Activated naive CD4-positive, alpha-beta T cell treated with anti-CD3 and anti-CD28 coated beads, Interleukin-2, amount 50 U/mL, for 72 hours (primary cell): ENCODE data around the gene RPL29. TPM values are rescaled to one million over a fixed set of nuclear protein-coding genes. Genes with fewer than 3 reads are reported as not detected.
"Not testable (repeated sequence)": the region's sequence is repeated elsewhere in the genome, so short reads cannot be mapped to it uniquely, and the experiment has no call there.

ENCODE experiments used
- ATAC-seq, 2 donors: fragments of 150-1000 bp; cut with Tn5 transposase; 2 replicates each; pipeline ENCODE4 v1.10.0; 2021; ENCODE audit warnings: mild to moderate bottlenecking in 2 of 2, moderate library complexity in 2 of 2
- DNase-seq, 2 donors: peaks; one replicate each; pipeline ENCODE4 v3.0.0; 2021 to 2022; ENCODE audit warnings: low spot score in 2 of 2
- H3K27ac Mint-ChIP-seq, 2 donors: one replicate each; pipeline ENCODE4 v1.8.0; 2022; ENCODE audit warnings: mild to moderate bottlenecking in 2 of 2, mixed read lengths in 2 of 2
- H3K36me3 Mint-ChIP-seq, 2 donors: one replicate each; pipeline ENCODE4 v1.8.0; 2022; ENCODE audit warnings: mixed read lengths in 2 of 2
- H3K9me3 Mint-ChIP-seq, 2 donors: one replicate each; pipeline ENCODE4 v1.8.0; 2022; ENCODE audit warnings: mixed read lengths in 2 of 2
- total RNA-seq, 2 donors: library from RNA; stranded (reverse); gene quantifications; one replicate each; pipeline ENCODE4 v1.2.3, GENCODE V29; 2022

RPL29 gene
- total RNA-seq, 2 donors from 2014 or later, result 1,489 to 1,761 TPM

GRCh38 chr3:51997935-51998596 is 2.4 kb upstream of the RPL29 start:
- ATAC-seq, result no peak
- Mint-ChIP-seq H3K36me3 (peaks cover 24 to 29% of the 10 kb centered on the region in 2 donors), H3K9me3 (no peaks in the 10 kb centered on the region), H3K27ac (peak overlapping the region in 1 of 2 donors; percentile 16)
- DNase-seq, result no peak

DNA sequence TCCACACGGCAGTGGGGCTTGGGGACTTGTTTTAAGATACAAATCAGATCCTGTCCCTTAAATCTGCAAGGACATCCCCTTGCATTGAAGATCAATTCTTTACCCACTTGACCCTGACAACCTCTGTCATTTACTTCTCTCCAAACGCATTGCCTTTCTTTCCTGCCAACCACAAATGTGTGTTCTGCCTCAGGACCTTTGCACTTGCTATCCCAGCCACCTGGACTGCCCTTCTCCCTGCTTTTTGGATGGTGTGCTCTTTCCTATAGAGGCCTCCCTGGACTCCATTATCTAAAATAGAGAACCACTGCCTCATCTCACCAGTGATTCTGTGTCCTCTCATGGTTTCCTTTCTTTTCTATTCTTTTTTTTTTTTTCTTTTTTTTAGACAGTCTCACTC is 1.5 kb upstream of the RPL29 start:
- ATAC-seq (no peak), DNase-seq (no peak)
- peaks cover 30 to 38% of the 10 kb centered on the region in 2 donors for H3K36me3 Mint-ChIP-seq
- no peaks in the 10 kb centered on the region for H3K9me3 Mint-ChIP-seq
- H3K27ac Mint-ChIP-seq, result no peak overlapping the region

DNA sequence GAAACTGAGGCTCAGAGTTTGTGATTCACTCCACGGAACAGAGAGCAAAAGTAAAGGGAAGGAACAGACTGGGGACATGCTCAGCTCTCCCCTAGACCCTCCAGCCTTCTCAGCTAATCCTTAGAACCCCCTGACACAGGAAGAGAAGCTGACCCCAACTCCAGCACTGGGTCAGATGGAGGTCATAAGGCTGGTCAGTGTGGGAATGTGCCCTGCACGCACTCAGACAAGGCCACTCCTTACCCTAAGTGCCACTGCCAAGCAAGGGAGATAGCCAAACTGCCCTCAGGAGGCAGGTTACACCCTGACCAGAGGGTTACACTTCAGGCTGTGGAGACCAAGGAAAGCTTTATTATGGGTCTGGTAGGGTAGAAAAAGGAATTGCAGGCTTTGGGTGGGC is 1.2 kb downstream of the RPL29 start:
- Mint-ChIP-seq H3K27ac (peak overlapping the region; percentile 98 to 100), H3K36me3 (peaks cover 30 to 43% of the 10 kb centered on the region in 2 donors), H3K9me3 (no peaks in the 10 kb centered on the region)
- no peak for ATAC-seq
- no peak for DNase-seq

DNA sequence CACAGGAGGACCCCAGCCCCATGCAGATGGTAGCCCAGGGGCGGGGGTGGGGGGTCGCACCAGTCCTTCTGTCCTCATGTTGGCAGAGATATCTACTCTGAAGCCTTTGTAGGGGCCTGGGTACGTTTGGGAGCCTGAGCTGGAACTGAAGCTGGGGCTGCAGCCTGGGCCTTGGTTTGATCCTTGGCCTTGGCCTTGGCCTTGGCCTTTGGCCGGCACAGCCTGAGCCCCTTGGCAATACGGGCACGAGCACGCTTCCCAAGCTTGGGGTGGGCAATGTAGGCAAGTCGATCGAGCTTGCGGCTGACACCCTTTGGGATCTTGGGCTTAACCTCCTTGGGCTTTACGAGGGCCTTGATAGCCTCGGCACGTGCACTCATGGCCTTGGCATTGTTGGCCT is 2.0 kb downstream of the RPL29 start:
- peaks cover 30 to 43% of the 10 kb centered on the region in 2 donors for H3K36me3 Mint-ChIP-seq
- not testable (repeated sequence) for ATAC-seq, DNase-seq, H3K9me3 Mint-ChIP-seq
- H3K27ac Mint-ChIP-seq, result peak overlapping the region; percentile 98 to 100

DNA sequence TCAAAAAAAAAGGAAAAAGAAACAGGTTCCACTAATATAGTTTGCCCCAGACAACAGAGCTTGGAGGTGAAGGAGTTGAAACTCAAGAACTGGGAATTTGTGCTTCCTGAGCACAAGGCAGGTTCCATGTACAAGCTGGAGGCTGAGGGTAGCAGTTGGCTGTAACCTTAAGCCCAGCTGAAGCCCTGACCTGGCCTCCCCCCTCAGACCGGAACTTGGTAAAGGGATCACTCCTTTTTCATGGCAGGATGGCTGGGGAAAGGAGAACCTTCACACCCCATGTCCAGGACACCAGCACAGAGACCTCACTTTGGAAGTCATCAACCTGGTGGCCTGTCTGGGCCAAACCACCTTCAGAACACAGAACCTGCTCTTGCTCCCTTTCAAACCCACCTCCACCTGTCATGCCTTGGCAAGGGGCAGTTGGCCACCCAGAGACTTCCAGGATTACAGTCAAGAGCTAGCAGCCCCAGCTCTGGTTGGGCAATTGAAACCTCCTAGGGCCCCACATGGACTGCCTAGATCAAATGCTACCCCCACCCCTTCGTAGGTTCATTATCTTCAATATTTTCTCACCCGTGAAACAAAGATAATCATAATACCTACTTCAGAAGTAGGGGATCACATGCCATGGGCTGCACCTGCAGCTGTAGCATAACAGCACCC is 3.5 kb downstream of the RPL29 start:
- no peak for ATAC-seq
- H3K27ac Mint-ChIP-seq, result peak overlapping the region; percentile 38 to 84

DNA sequence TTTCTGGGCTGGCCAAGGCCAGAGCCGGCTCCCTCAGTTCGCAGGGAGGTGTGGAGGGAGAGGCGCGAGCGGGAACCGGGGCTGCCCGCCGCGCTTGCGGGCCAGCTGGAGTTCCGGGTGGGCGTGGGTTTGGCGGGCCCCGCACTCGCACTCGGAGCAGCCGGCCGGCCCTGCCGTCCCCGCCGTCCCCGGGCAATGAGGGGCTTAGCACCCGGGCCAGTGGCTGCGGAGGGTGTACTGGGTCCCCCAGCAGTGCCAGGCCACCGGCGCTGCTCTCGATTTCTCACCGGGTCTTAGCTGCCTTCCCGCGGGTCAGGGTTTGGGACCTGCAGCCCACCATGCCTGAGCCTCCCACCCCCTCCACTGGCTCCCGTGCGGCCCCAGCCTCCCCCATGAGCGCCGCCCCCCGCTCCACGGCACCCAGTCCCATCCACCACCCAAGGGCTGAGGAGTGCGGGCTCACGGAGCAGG is 5.2 kb downstream of the RPL29 start:
- not testable (repeated sequence) for H3K9me3 Mint-ChIP-seq, DNase-seq, ATAC-seq, H3K27ac Mint-ChIP-seq
- peaks cover 27 to 39% of the 10 kb centered on the region in 2 donors for H3K36me3 Mint-ChIP-seq

More for the DNA sequence above, 3.5 kb downstream of the RPL29 start:
- DNase-seq, result no peak
- H3K9me3 Mint-ChIP-seq, result no peaks in the 10 kb centered on the region
- peaks cover 30 to 43% of the 10 kb centered on the region in 2 donors for H3K36me3 Mint-ChIP-seq

DNA sequence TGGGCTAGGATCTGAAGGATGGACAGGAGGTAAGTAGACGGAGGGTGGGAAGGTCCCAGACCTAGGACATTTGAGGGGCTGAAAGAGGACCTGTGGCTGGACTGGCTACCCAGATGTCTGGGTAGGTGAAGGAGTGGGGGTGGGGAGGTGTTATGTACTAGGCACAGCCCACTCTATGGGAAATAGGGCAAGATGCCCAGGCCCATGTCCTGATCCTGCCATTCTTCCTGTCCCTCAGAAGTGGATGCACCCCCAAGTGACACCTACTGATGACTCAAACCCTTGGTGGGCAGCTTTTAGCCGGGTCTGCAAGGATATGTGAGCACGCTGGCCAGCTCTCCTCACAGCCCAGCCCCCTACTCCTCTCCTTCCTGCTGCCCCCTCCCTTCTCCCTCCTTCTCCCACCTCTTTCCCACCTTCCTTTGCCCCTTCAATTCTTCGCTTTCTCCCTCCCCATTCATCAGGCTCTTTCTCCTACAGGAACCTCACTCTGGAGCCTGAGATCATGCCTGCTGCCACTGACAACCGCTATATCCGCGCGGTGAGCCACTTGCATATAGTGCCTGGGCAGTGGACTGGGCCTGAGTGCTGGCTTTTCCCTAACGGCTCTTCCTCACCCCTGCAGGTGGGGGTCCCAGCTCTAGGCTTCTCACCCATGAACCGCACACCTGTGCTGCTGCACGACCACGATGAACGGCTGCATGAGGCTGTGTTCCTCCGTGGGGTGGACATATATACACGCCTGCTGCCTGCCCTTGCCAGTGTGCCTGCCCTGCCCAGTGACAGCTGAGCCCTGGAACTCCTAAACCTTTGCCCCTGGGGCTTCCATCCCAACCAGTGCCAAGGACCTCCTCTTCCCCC is 7.2 kb downstream of the RPL29 start:
- ATAC-seq, result peak; percentile 6 to 9
- H3K27ac Mint-ChIP-seq, result peak overlapping the region; percentile 18 to 90

DNA sequence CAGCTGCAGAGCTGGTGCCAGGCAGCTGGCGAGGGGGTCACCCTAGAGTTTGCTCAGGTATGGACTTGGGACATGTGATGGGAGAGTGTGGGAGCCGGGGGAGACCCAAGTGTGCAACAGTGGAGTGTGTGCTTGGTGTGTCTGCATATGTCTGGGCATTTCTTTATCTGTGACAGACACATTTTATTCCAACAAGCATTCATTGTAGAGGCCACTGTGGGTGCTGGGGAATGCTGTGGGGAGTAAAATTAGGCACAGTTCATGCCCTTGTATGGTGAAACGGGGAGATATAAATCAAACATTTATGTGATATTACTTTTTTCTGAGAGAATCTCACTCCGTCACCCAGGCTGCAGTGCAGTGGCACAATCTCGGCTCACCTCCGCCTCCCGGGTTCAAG is 8.1 kb downstream of the RPL29 start:
- ATAC-seq (no peak), DNase-seq (no peak)
- Mint-ChIP-seq H3K27ac (peak overlapping the region; percentile 18 to 79), H3K36me3 (peaks cover 4 to 10% of the 10 kb centered on the region in 2 donors), H3K9me3 (no peaks in the 10 kb centered on the region)

More for the DNA sequence above, 7.2 kb downstream of the RPL29 start:
- DNase-seq, result no peak
- Mint-ChIP-seq H3K9me3 (no peaks in the 10 kb centered on the region), H3K36me3 (peaks cover 7 to 19% of the 10 kb centered on the region in 2 donors)

DNA sequence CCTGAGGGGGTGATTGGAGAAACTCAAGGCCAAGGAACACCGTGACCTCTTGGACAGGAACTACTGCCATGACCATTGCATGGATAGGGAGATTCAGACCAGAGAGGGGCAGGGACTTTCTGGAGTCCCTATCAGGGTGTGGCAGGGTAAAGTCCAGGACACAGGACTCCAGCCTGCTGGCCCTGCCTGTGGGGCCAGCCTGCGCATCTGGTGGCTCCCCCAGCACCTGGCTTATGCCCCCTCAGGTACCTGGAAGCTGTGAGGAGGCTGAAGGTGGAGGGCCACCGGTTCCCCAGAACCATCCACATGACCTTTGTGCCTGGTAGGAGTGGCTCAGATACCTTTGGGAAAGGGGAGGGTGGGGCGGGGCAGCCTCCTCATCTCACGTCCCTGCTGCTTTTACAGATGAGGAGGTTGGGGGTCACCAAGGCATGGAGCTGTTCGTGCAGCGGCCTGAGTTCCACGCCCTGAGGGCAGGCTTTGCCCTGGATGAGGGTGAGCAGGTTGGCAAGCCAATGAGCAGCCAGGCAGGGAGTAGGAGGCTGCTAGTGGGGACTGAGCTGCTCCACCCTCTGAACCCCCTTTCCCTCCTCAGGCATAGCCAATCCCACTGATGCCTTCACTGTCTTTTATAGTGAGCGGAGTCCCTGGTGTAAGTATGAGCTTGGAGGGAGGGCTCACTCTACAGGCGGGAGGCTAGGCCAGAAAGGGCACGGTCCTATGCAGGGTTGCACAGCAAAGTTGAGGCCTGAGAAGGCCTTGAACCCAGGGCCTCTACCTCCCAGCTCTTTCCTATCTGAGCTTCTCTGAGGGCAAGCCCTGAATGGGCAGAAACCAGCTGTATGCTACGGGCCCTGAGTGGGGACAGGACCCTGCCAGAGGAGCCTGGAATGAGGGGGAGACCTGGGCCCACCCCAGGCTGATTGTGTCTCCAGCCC is 9.4 kb downstream of the RPL29 start:
- Mint-ChIP-seq H3K27ac (peak overlapping the region in 1 of 2 donors; percentile 76), H3K9me3 (no peaks in the 10 kb centered on the region), H3K36me3 (peaks cover 0 to 3% of the 10 kb centered on the region in 2 donors)
- no peak for DNase-seq
- no peak for ATAC-seq

- H3K27ac Mint-ChIP-seq, result peak overlapping the region in 1 of 2 donors; percentile 90
- DNase-seq (no peak), ATAC-seq (no peak)
- H3K9me3 Mint-ChIP-seq, result no peaks in the 10 kb centered on the region
- no peaks in the 10 kb centered on the region for H3K36me3 Mint-ChIP-seq
These were observed 10.6 kb downstream of the RPL29 start for GRCh38 chr3:51985063-51985462.

GRCh38 chr3:51984269-51984647 is 11.4 kb downstream of the RPL29 start:
- peak overlapping the region; percentile 88 to 90 for H3K27ac Mint-ChIP-seq
- H3K9me3 Mint-ChIP-seq, result no peaks in the 10 kb centered on the region
- no peak for ATAC-seq
- no peaks in the 10 kb centered on the region for H3K36me3 Mint-ChIP-seq
- DNase-seq, result no peak

- DNase-seq (no peak), ATAC-seq (no peak)
- Mint-ChIP-seq H3K27ac (peak overlapping the region; percentile 90 to 92), H3K9me3 (no peaks in the 10 kb centered on the region), H3K36me3 (no peaks in the 10 kb centered on the region)
These were observed 12.0 kb downstream of the RPL29 start for GRCh38 chr3:51983578-51984268.

GRCh38 chr3:51982838-51983577 is 12.7 kb downstream of the RPL29 start, which contains the start of gene ACY1:
Gene ACY1 (plus strand): TSS chr3:51983535. CDS start chr3:51984065, 530 bp downstream.
- H3K9me3 Mint-ChIP-seq, result no peaks in the 10 kb centered on the region
- DNase-seq, result peak; percentile 81 to 90
- H3K27ac Mint-ChIP-seq, result peak within 1 kb of the TSS; percentile 90 to 92
- H3K36me3 Mint-ChIP-seq, result no peaks in the 10 kb centered on the region
- ATAC-seq, result peak; percentile 84 to 87

GRCh38 chr3:51982352-51982837 is 13.3 kb downstream of the RPL29 start:
- peak; percentile 42 to 54 for ATAC-seq
- H3K27ac Mint-ChIP-seq, result peak overlapping the region; percentile 89 to 90
- H3K36me3 Mint-ChIP-seq, result no peaks in the 10 kb centered on the region
- no peaks in the 10 kb centered on the region for H3K9me3 Mint-ChIP-seq
- peak in 1 of 2 donors; percentile 45 for DNase-seq
